Measurements from ENCODE around the gene XPA. TPM values are rescaled to one million over a fixed set of nuclear protein-coding genes. Genes with fewer than 3 reads are reported as not detected.
"Not testable (repeated sequence)": the region's sequence is repeated elsewhere in the genome, so short reads cannot be mapped to it uniquely, and the experiment has no call there.

Gene XPA
- total RNA-seq, 1 donor from 2014 or later: 6.3 TPM

DNA sequence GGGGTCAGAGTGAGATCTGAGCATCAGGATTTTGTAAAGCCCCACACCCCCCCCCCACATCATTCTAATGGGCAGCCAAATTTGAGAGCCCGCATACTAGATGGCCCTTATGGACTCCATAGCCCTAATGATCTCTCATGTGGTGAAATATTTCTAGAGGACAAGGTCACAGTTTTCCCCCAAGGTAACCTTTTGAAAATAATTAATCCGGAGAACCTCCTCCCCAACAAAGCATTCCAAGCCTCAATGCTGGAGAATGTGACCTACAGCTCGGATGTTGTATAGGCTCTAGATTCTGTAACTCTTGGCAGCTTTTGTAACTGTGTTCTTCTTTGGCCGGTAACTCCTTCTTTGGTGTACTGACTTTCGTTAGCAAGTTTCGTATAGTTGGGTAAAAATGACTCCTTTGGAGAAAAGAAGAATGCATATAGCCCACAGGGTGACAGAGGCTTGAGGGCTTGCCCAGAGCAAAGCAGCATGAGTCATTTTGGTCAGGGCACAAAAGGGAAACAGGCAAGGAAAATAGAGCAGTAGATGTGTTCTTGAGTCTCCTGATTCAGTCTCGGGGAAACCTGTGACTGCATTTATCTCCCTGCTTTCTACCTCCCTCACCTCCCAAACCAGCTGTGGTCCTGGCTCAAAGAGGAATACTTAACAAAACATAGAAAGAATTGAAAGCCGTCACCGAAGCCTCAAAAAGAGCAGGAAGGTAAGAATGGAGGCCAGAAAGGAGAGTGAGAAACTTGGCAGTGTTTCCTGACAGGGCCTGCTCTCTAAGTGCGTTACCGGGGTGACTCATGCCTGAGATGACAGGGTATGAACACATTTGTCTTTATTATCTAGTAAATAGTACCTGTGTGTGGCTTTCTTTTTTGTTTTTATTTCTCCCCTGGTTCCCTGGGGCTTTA lies 6.6 kb upstream of the XPA start:
- peak; percentile 85 for ATAC-seq

DNA sequence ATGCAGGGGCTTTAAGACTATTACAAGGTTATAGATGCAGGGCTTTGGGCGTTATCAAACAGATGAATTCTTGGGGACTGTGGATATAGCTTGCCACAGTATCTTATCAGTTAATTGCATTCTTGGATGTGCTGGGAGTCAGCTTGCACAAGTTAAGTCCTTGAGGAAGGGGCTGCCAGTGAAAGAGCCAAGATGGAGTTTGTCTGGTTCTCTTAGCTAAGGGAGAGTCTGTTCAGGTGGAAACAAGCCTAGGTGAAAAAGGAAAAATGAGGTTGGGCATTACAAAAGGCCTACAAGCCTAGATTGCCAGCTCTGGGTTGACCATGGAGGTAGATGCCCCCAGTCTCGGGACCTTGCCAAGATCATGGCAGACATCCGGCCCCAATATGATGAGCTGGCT lies 2.7 kb upstream of the XPA start:
- ATAC-seq: not testable (repeated sequence)

DNA sequence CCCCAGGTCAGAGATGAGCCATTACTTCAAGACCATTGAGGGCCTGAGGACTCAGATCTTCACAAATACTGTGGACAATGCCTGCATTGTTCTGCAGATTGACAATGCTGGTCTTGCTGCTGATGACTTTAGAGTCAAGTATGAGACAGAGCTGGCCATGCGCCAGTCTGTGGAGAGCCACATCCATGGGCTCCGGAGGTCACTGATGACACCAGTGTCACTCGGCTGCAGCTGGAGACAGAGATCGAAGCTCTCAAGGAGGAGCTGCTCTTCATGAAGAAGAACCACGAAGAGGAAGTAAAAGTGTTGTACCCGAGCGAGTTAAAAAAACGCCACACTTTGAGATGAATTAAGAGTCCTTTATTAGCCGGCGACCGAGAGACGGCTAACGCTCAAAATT lies 2.1 kb upstream of the XPA start:
- not testable (repeated sequence) for ATAC-seq

DNA sequence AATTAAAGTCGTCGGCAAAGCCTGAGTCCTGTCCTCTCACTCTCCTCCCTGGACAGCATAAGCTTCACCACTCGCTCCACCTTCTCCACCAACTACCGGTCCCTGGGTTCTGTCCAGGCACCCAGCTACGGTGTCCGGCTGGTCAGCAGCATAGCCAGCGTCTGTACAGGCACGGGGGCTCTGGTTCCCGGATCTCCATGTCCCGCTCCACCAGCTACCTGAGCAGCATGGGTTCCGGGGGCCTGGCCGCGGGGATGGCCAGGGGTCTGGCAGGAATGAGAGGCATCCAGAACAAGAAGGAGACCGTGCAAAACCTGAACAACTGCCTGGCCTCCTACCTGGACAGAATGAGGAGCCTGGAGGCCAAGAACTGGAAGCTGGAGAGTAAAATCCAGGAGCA lies 1.7 kb upstream of the XPA start:
- no peak for ATAC-seq

DNA sequence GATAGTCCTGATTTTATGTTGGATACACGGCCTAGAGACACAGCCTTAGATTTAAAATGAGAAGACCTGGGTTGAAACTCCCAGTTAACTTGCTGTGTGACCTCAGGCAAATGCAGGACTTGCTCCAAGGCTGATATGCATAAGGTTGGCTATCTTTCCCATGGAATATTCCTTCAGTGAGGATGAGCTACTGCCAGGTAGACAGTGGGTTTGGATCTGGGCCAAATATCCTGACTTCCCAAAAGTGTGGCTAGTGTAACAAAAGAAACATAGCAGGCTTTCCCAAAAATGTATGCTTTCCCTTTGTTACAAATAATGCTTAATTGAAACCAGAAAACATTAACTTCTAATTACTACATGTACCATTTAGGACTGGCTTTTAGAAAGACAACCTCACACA lies 697 bp upstream of the XPA start:
- ATAC-seq: no peak

DNA sequence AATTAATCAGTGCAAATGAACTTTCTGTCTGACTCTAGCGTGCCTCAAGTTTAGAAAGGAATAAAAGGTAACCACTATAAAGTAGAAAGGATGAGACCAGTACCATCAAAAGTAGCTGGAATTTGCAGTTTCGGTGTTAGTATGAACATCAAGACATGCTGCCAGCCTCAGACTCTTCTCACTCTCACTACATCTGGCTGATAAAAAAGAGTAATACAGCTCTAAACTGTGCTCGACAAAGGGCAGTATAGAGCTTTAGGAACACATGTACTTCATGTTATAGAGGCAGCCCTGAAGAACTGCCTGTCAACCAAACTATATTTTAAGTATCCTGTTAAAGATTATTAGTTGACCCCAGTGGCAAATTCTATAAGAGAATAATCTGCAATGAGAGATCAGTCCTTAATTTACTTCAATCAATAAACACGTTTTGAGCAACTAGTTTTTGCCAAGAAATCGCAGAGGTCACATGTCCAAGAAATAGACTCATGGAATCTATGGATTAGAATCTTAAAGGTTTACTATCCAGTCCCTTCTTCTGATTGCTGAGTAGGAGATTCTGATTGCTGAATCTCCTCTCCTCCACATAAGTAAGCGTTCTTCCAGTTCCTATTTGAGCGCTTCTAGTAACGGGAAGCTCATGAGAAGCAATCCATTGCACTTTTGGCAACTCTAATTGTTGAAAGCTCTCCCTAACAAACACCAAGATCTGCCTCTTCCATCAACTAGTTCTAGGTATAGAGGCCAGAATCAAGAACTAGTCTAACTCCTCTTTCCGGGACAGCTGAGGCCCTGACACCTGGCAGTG lies 941 bp downstream of the XPA start:
- no peak for ATAC-seq

DNA sequence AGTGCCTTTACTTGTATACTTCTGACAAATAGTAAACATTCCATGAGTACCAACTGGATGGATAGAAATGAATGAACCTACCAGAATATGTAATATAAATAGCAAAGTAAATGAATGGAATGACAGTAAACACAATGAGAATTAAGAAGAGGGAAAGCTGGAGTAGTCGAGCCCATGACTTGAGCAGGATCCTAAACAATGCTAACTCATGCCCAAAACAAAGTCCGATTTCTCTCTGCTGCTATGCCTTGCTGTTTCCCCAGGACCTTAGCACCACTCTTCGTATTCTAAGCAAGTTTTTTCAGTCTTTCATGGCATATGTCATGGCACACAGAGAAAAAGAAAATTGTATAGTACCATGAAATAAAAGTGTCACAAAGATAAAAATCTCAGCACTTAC lies 1.8 kb downstream of the XPA start:
- no peak for ATAC-seq

DNA sequence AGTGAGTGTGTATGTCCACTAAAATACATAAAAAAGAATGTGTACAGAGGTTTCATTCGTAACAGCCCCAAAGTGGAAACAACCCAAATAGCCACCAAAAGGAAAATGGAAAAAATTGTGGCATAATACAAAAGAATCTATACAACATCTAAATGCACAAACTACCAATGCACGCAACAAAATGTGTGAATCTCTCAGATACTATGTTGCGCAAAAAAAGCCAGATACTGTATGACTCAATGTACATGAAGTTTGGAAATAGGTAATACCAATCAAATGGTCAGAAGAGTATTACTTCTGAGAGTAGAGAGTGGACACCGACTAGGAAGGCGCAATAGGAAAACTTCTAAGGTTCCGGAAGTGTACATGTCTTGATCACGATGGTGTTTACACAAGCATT lies 2.4 kb downstream of the XPA start:
- ATAC-seq: no peak

DNA sequence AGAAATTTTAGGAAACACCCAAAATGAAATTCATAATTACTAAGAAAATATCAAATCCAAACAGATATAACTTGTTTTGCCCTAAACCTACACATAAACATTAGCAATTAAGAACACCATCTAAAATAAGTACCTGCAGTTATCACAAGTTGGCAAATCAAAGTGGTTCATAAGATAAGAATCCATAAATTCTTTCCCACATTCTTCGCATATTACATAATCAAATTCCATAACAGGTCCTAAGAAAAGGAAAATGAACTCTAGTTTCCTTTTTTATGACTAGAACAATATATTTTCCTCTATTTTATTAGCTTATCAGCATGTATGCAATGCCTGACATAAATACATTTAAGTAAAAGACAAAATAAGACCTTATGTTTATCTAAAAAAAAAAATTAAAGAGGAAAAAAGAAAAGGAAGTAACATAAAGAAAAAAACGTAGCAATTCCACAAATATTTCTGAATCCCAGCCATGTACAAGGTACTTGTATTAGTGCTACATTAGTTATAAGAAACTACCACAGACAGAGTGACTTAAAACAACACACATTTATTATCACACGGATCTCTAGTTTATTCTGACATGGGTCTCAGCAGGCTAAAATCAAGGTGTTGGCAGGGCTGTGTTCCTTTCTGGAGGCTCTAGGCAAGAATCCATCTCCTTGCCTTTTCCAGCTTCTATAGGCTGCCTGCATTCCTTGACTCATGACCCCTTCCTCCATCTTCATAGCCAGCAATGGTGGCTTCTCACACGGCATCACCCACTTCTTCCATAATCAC lies 7.5 kb downstream of the XPA start:
- no peak for ATAC-seq

DNA sequence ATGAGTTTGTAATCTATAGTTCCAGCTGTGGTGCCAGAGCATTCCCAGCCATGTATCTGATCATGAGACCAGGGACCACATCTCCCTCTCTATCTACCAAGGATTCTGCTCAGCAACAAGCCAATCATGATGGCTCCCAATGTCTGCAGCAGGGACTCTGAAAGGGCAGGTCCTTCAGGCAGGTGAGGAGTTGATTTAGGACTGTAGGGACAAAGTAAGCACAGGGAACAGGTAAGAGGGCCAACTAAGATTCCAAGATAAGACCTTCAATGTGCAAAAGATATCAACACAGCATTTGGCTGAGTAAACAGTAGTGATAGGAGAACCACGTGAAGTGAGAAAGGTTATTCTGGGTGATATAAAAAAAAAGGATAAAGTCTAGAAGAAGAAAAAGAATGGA lies 8.5 kb downstream of the XPA start:
- no peak for ATAC-seq

DNA sequence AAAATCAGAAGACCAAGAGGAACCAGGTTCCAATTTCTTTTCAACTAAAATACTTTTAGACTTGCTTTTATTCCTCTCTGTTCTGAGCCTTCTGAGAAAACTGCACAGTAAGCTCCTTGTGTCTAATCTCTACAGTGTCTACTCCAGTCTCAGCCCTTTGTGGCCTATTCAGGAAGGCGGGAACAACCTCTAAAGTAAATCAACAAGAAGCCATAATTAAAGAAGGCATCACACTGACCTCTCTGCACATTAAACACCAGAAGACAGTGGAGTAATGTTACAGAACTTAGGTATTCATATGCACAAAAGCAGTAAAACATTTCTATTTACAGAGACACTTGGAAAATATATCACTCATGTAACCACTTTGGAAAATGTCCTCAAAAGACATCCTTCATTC lies 14.9 kb downstream of the XPA start:
- no peak for ATAC-seq

DNA sequence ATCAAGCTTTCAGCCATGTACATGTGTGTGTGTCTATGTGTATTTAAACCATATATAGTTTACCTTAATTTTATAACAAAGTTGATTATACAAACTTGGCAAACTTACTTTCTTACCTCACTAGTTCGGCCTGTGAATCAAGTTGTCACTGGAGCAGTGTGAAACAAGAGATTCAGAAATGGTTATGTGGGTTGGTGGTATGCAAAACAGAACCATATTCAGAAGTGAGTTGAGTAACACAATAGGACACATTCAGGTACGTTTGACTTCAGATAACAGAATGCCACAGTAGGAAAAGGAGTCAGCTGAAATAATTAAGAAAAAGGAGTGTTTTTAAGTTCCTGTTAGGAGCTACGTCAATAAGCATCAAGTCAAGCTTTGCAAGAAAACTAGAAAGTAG lies 21.5 kb downstream of the XPA start:
- no peak for ATAC-seq

DNA sequence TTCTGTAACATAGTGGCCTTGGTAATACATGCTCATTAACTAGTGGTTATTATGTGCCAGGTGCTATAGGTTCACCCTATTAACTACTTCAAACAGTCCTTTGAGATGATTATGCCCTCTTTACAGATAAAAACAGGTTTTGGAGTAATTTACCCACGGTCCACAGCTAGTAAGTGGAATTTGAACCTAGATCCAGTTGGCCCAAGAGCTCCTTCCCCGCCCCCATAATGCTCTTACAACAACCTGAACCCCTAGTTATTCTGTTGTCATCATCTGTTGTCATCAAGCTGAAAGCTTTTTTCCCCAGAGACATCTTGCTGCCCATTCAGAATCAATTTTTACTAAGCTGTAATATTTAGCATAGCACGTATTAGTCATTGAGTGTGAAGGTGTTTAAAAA lies 23.2 kb downstream of the XPA start:
- no peak for ATAC-seq

DNA sequence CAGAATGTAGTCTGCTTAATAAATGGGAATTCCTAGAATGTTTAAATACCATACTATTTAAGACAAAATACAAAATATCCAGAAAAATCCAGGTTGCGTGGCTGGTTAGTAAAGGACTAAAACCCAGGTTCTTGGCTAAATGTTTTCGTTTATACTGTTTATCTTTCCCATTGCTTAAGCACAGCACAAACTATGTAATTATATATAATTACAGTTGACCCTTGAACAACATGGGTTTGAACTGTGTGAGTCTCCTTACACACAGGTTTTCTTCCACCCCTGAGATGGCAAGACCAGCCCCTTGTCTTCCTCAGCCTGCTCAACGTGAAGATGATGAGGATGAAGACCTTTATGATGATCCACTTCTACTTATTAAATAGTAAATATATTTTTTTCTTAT lies 24.7 kb downstream of the XPA start:
- no peak for ATAC-seq

DNA sequence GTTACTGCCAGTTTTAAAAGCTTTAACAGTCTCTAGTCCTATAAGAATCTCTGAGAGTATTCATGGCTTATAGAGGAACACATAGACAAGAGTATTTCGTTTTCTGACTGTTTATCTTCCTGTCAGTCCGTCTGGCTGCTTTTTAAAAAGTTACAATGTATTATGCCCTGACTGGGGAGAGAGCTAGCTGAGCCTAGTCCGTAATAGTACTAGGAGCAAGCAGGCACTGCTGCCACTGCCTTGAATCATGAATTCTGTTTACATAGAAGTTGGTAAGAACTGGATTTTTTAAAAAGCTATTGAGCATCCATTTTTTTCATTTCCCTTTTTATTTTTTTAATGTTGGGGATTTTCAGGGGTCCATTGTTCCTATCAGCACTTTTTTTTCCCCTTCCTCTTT lies 26.6 kb downstream of the XPA start:
- ATAC-seq: no peak

DNA sequence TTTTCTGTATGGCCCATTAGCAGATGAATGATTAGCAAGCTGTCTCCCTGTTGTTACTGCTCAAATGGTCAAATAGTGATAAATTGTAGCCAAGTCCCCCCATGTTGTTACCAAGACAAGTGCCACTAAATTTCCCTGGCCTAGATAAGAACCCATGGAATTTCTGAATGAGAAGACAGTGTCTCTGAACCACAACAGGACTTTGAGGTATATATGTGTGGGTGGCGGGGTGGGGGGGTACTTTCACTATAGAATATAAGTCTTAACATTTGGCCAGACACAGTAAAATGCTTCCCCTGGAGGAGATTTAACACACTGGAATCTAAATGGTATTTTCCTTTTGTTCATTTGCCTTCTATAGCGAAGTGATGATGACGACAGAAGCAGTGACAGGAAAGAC lies 28.7 kb downstream of the XPA start:
- no peak for ATAC-seq

DNA sequence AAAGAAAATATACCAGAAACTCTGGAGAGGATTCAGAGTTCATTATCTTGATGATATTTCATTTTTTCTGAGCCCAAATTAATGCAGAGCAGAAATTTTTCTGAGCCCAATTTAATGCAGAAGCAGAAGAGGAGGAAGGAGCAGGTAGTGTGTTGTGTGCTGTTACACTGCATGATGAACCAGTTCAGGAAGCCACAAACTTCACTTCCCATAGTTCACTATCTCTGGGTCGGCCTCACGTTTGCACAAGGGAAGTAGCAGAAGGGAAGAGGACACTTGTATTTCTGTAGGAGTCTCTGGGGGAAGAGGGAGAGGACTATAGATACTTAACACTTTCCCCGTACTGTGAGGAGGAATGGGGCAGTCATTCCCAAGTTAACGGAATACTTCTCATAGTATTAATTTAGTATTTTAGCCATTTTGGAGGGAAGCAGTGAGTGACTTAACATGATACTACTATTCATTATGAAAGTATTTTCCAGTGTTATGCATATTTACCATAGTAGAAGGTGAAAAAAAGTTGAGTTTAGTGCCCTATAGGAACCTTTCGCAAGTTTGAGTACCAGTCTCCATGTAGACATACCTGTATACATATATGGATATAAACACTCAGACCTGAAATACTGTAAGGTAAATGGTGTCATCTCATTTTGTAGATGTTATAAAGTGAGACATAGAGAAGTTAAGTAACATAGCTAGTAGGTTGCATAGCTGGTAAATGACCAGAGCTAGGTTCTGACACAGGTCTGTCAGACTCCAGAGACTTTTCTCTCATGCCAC lies 30.0 kb downstream of the XPA start:
- ATAC-seq: no peak

DNA sequence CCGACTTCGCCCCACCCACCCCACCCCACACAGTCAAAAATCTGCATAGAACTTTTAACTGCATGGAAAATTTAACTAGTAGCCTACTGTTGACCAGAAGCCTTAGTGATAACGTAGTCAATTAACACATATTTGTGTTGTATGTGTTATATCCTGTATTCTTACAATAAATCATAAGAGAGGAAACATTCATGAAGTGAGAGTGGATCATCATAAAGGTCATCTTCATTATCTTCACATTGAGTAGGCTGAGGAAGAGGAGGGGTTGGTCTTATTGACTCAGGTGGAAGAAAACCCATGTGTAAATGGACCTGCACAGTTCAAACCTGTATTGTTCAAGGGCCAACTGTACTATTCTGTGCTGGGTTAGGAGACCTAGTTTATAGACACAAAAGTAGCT lies 31.4 kb downstream of the XPA start:
- ATAC-seq: no peak

DNA sequence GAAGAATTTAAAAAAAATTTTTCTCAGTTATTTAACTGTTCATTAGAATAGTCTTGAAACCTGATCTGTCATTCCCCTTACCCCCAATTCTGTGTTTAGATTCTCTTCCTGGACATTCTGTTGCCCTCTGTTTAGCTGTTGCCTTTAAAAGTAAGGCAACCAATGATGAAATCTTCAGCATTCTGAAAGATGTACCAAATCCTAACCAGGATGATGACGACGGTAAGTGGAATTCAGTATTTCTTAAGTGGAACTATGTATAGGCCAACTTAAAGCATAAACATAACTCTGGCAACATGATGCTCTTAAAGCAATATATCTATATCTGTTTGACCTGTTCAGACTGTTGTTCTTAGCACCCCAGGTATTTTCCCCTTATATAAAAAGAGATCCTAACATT lies 36.3 kb downstream of the XPA start:
- no peak for ATAC-seq

DNA sequence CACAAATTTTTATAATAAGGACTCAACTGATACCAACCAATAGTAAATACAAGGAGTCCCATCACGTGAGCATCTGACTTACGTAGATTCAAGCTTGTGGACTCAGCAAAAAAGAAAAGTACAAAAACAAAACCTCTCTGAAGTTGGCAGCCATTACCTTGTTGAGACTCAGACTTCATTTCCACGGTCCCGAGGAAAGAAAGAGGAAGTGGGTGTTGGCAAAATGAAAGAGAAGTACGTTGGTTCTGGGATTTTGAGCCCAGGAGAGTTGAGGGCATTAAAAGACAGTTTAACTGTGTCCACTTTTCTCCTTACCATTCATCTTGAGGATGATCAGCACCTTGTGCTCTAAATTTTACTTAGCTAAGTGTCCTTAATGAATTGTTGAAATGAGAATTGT lies 36.8 kb downstream of the XPA start:
- no peak for ATAC-seq

DNA sequence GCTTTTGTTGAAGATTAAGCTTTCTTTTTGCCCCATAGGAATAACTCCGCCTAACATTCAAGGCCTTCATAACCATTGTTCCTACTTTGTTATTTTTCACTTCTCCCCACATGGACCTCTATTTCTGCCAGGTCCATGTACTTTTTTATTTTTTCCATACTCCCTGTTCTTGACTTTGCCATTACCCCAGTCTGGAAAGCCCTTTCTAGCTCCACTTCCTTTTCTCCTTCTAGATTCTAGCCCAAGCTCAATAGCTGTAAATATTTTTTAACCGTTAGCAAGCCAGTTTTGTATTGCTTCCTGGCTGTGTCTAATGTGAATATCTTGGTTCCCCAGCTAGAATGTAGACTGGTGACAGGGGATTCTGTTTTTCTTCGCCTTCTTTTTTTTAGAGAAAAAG lies 37.4 kb downstream of the XPA start:
- no peak for ATAC-seq

DNA sequence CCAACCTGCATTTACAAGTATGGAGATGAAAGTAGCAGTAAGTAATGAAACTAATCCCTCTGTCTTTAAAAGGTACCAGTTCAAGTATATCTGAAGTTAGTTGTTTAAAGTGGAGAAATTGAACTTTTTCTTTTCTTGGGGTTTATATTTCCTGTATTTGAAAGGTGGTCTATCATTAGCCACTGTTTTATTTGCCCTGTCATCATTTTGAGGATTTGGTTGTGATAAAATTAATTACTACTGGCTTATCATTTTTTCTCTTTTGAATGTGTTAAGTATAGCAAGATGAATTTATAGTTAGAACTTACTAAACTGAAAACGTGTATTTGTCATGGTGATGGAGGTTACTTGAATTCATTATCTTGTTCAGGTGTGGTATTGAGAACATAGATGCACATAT lies 38.4 kb downstream of the XPA start:
- ATAC-seq: no peak

Data from esophagus mucosa (tissue), 1 donor.